ENCODE data around the gene BAX.

DNA sequence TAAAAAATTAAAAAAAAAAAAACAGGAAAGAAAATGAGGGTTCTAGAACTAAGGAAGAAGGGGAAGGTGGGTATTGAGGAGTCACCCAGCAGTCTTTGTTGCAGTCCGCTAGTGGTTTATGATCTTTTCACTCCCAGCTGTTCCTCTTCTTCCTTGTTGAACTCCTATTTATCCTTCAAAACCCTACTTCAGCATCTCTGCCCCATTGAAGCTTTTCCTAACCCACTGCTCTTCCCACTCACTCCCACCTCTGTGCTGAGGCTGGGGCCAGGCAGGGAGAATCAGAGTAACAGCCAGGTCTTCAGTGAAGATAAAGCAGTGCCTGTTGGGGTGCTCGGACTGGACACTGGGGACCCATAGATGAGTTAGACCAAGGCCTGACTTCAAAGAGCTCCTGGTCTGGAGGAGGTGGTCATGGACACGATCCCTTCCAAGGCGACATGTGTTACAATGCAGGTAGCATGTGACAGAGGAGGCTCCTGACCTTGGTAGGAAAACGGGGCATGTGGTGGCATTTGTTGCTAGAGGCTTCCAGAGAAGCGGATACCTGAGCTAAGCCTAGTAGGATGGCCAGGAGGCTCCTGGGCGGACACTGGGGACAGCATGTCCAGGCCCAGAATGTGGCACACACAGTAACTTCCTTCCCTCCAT lies 50.4 kb downstream of the BAX start:
- TF ChIP-seq, protein P1, sequence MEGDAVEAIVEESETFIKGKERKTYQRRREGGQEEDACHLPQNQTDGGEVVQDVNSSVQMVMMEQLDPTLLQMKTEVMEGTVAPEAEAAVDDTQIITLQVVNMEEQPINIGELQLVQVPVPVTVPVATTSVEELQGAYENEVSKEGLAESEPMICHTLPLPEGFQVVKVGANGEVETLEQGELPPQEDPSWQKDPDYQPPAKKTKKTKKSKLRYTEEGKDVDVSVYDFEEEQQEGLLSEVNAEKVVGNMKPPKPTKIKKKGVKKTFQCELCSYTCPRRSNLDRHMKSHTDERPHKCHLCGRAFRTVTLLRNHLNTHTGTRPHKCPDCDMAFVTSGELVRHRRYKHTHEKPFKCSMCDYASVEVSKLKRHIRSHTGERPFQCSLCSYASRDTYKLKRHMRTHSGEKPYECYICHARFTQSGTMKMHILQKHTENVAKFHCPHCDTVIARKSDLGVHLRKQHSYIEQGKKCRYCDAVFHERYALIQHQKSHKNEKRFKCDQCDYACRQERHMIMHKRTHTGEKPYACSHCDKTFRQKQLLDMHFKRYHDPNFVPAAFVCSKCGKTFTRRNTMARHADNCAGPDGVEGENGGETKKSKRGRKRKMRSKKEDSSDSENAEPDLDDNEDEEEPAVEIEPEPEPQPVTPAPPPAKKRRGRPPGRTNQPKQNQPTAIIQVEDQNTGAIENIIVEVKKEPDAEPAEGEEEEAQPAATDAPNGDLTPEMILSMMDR (IDR thresholded peaks at IDR 0.05; ENCODE audit: low read length) = no peak
- no peak for TF ChIP-seq EZH2 (optimal IDR thresholded peaks at IDR 0.05; ENCODE audit: low read depth, low read length)
